Sciatic nerve (tissue), 2 donors: ENCODE data around the gene LDB2. TPM values are rescaled to one million over a fixed set of nuclear protein-coding genes. Genes with fewer than 3 reads are reported as not detected.

Experiments used
- ATAC-seq: fragments of 200-7000 bp; cut with Tn5 transposase; one replicate; pipeline ENCODE4 v1.9.1; 2020; ENCODE audit warnings: mild to moderate bottlenecking, moderate library complexity
- DNase-seq: peaks from one replicate; pipeline ENCODE4 v3.0.0-alpha.2; 2020; ENCODE audit warnings: low spot score
- intact Hi-C: fragments of 100-400 bp; cut with DNase I; formaldehyde crosslinking; loops from one replicate; pipeline ENCODE4 v1.14.2; 2022
- total RNA-seq: library from RNA; stranded (reverse); fragmentation: NEBNext Ultra II Directional; extraction: Animal tissue kit (Norgen Biotek cat#: 25700); gene quantifications from one replicate; pipeline ENCODE4 v1.2.1, GENCODE V29; 2021
- donor health status: DM: no; HTN: no; CAD: no.
- donor health status: DM: no; HTN: no; CAD: no.

Gene LDB2
- total RNA-seq, 1 donor from 2014 or later, result 104 TPM

GRCh38 chr4:16498978-16499377 lies 399.5 kb downstream of the LDB2 start:
- DNase-seq (no peak), ATAC-seq (no peak)
- intact Hi-C loops, result no loop called here

- ATAC-seq, result no peak
- intact Hi-C loops, result no loop called here
- no peak for DNase-seq
These were observed 401.9 kb downstream of the LDB2 start for GRCh38 chr4:16496501-16496900.

- DNase-seq (no peak), ATAC-seq (no peak)
- intact Hi-C loops, result no loop called here
These were observed 405.6 kb downstream of the LDB2 start for GRCh38 chr4:16492872-16493271.

GRCh38 chr4:16489226-16489625 lies 409.2 kb downstream of the LDB2 start:
- ATAC-seq, result no peak
- intact Hi-C loops, result no loop called here
- DNase-seq, result no peak

GRCh38 chr4:16488084-16488483 lies 410.4 kb downstream of the LDB2 start:
- ATAC-seq, result no peak
- no peak for DNase-seq
- intact Hi-C loops, result no loop called here

- ATAC-seq, result no peak
- intact Hi-C loops, result no loop called here
- DNase-seq, result no peak
These were observed 413.7 kb downstream of the LDB2 start for GRCh38 chr4:16484711-16485110.

GRCh38 chr4:16483540-16483939 lies 414.9 kb downstream of the LDB2 start:
- no peak for ATAC-seq
- intact Hi-C loops, result no loop called here
- no peak for DNase-seq

- DNase-seq (no peak), ATAC-seq (peak; percentile 32)
- intact Hi-C loops, result no loop called here
These were observed 418.4 kb downstream of the LDB2 start for GRCh38 chr4:16480011-16480410.

GRCh38 chr4:16472537-16472936 lies 425.9 kb downstream of the LDB2 start:
- DNase-seq, result no peak
- no peak for ATAC-seq
- intact Hi-C loops, result no loop called here

GRCh38 chr4:16467061-16467460 lies 431.4 kb downstream of the LDB2 start:
- ATAC-seq (no peak), DNase-seq (no peak)
- intact Hi-C loops, result no loop called here

GRCh38 chr4:16466581-16466980 lies 431.9 kb downstream of the LDB2 start:
- ATAC-seq (no peak), DNase-seq (no peak)
- intact Hi-C loops, result no loop called here

- ATAC-seq (no peak), DNase-seq (no peak)
- intact Hi-C loops, result no loop called here
These were observed 433.8 kb downstream of the LDB2 start for GRCh38 chr4:16464651-16465050.

GRCh38 chr4:16462656-16463055 lies 435.8 kb downstream of the LDB2 start:
- ATAC-seq (no peak), DNase-seq (no peak)
- intact Hi-C loops, result no loop called here

GRCh38 chr4:16461362-16461761 lies 437.1 kb downstream of the LDB2 start:
- intact Hi-C loops, result no loop called here
- ATAC-seq (no peak), DNase-seq (no peak)

GRCh38 chr4:16457944-16458343 lies 440.5 kb downstream of the LDB2 start:
- no peak for DNase-seq
- intact Hi-C loops, result no loop called here
- ATAC-seq, result no peak
